NCI-H1092 (cell line): ENCODE measurements around the gene TRIM40.

Experiments used
- DNase-seq: peaks from one replicate; lab custom pipeline; 2025; lab: John Stamatoyannopoulos, UW

Gene TRIM40, protein sequence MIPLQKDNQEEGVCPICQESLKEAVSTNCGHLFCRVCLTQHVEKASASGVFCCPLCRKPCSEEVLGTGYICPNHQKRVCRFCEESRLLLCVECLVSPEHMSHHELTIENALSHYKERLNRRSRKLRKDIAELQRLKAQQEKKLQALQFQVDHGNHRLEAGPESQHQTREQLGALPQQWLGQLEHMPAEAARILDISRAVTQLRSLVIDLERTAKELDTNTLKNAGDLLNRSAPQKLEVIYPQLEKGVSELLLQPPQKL

DNA sequence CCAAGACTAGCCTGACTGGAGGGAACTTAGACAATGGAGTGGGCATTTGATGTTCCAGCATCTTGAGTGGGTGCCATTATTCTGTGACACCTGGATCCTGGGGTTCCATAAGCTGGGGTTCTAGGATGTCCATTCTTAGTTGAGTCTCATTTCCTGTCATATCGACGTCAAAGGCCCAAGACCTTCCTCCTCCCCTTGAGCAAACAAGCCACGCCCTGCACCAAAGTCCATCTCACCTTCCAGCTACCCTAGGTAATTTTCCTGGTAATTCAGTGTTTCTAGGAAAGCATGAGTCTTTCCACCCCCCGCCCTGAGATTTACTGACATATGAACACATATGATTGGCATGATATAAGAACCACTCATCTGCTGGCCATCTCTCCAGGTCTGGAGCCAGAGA, at the start of gene TRIM40:
Gene TRIM40 (plus strand): TSS at position 384 of the 400 bp plus-strand sequence. CDS start 897 bp downstream, outside the sequence.
- DNase-seq: no peak

DNA sequence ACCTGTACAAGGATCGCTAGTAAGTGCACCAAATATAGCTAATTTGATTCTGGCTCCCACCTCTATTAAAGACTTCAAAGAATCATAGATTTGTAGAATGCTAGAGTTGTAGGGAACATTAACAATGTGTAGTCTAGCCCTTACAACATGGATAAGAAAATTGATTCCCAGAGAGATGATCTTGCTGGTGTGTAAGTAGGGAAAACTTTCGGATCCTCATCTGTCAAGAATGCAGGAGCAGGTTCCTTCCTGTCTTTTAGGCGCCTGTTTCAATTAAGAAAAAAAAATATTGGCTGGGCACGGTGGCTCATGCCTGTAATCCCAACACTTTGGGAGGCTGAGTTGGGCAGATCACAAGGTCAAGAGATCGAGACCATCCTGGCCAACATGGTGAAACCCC, 48.1 kb upstream of the TRIM40 start:
- no peak for DNase-seq

DNA sequence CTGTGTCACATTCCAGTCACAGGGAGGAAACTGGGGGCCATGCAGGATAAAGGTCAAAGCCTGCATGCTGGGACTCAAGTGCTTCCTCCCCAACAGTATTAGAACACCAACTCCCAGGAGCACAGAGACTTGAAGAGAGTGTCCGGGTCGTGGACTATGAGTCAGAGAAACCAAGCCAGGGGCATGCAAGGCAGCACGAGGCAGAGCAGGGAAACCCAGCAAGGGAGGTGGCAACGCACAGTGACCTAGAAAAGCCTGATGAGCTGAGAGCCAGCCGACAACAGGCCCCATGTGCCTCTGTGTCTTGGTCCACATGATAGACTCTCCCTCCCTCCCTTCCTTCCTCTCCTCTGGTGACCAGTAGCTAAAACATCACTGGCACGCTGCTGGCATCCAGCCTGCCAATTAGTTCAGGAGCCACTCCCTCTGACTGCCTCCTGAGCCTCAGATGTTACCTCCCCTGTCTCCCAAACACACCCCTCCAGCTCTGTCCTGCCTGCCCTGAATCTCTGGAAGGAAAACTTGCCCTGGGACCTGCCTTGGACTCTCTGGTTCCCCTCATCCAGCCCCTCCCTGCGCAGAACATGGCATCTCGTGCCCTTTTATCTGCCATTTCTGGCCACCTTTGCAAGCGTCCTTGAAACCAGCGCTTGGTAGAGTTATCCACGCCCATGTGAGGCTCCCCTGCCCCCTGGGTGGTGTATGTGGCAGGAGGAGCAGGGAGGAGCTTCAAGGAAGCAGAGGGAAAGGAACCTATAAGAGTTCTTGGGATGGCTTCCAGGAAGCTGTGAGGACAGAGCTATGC, 44.2 kb upstream of the TRIM40 start:
- no peak for DNase-seq

DNA sequence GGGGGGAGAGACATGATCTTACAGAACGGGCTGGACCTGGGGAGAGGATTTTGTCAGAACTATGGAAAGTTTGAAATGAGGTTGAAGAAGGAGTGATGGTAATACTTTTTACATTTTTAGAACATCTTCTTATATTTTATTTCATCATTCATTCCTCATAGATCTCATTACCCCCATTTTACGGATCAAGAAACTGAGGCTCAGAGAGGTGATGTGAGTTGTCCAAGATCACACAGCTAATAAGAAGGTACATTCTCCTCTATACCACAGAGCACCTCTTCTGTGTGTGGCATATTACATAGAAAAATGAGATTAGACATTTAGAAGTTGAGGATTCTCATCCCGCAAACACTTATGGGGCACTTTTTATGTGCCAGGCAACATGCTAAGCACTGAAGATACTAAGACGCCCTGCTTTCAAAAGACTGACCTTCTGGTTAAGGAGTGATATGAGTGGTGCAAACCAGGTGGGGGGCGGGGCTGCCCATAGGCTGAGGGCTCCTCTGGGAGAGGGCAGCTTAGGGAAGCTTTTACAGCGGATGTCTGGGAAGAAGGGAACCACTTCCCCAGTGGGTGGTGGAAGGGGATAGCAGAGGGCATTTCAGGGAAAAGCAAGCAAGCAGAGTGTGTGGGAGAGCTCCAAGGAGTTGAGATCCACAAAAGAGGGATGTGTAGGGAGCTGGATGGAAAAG, 42.9 kb upstream of the TRIM40 start:
- no peak for DNase-seq

DNA sequence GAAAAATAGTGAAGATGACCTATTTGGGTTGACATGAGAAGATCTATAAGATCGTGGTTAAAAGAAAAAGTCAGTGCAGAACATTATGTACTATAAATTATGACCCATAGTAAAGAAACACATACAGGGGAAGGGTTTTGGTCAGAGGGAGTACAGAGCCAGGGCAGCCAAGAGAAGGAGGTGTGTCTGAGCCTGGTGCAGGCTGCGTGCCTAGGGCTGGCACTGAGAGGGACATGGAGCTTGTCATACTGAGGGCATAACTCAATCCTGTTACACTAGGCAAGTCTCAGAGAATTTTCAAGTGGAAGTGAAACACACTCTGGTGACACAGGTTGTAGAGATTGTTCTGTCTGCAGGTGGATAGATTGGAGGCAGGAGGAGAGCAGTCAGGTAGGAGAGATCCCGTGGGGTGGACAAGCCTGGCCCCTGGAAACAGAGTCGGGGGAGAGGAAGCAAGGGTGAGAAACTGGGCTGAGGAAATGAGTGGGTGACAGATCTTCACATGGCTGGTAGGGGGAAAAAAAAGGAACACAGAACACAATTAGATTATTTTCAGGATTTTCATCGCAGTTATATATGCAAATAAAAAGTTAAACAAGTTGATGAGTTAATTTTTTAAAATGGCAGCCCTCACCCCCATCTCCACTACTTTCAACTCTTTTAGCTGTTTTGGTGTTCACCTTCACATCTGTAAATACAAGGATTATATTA, 41.8 kb upstream of the TRIM40 start:
- DNase-seq: no peak

DNA sequence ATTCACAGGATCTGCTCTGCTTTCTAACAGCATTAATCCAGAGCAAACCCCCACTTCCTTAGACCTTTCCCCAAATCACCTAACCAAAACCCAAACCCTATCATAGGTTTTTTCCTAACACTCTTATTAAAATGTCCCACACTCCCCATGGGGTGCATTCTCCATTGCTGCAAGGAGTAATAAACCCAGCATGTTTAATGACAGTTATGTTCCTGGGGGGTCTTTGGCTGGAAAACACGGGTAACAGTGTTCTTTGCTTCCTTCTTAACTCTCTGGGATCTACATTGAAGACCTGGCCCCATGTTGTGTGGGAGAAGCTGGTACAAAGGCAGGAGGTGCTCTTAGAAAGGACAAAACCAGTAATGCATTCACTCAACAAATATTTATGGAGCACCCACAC, 39.1 kb upstream of the TRIM40 start:
- DNase-seq: no peak

DNA sequence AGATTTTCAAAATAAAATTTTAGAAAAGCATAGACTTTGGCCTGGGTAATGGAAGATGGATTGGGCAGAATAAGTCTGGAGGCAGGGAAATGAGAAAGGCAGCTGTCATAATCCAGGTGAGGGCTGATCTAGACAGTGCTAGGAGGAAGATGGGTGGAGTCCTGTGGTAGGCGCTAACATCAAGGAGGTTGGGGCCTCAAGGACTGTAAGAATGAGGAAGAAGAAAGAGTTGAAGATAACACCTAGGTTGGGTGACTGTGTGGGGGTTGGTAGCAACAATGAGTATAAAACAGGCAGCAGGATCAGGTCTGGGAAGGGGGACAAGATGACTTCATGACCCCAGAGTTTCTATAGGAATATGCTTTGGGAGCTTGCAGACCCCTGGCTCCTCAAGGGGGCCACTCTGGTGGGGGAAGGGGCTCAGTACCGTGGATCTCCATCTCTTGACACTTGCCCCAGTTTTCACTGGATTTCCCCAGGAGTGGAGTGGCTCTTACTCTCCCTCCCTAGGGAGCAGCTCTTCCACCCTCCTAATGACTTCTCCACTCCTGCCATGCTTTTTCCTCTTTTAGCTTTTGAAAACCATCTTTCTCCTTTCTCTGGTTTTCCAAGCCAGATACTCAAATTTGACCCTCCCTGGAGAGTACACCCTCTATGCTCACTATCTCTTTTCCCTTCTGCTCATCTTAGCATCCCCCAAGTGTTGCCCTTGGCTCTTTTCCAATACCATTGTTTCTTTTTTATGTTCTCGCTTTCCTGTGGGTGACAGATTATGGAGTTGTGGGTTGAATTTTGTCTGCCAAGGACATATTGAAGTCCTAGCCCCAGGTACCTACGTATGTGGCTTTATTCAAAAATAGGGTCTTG, 37.8 kb upstream of the TRIM40 start:
- DNase-seq: no peak

DNA sequence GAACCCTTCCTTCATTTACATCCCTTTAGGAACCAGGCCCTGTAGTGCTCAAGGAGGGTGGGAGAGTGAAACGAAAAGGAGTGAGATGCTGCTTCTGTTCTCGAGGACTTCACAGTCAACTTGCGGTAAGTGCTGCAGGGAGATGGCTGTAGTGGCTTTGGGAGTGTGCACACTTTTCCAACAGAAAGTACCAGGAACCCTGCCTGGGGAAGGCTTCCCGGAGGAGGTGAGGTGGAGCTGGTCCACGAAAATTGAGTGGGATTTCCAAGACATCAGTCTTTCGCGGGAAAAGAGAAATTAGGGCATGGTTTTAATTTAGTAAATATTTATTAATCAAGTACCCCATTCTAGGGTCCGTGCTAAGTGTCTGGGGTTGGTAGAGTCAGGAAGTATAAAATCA, 35.8 kb upstream of the TRIM40 start:
- no peak for DNase-seq

DNA sequence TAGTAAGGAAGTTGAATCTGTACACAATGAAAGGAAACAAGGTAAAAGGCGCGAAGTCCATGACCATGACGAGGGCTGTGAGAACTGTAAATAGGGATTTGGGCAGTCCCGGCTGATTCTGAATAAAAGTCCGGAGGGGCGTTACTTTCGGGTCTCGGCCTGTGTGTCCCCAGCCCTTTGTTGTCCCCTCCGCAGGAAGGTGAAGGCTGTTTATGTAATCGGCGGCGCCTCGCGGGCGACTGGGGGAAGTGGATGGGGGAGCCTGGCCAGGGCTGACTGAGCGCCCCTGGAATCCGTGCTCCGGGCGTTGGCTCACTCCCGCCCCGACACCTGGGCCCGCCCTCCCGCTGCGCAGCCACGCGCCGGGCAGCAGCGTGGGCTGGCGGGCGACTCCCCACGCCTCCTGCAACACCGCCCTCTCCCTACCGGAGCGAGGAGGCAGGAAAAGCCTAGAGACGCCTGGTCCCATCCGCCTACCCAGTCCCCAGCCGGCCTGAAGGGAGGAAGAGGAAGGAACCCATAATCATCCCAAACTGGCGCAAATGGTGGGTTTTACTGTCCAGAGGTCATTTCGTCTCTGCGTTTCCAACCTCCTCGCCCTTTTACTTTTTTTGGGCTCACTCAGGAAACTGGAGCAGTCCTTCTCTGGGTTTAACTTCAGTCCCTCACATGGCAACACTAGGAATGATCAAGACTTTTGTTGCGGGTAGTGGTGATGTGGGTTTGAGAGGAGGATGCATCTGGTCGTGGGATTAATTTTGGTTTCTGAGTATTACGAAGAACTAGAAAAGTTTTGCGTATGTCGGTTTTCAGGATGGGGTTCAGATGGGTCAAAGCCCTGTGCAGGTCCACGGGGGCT, 35.1 kb upstream of the TRIM40 start:
- no peak for DNase-seq

DNA sequence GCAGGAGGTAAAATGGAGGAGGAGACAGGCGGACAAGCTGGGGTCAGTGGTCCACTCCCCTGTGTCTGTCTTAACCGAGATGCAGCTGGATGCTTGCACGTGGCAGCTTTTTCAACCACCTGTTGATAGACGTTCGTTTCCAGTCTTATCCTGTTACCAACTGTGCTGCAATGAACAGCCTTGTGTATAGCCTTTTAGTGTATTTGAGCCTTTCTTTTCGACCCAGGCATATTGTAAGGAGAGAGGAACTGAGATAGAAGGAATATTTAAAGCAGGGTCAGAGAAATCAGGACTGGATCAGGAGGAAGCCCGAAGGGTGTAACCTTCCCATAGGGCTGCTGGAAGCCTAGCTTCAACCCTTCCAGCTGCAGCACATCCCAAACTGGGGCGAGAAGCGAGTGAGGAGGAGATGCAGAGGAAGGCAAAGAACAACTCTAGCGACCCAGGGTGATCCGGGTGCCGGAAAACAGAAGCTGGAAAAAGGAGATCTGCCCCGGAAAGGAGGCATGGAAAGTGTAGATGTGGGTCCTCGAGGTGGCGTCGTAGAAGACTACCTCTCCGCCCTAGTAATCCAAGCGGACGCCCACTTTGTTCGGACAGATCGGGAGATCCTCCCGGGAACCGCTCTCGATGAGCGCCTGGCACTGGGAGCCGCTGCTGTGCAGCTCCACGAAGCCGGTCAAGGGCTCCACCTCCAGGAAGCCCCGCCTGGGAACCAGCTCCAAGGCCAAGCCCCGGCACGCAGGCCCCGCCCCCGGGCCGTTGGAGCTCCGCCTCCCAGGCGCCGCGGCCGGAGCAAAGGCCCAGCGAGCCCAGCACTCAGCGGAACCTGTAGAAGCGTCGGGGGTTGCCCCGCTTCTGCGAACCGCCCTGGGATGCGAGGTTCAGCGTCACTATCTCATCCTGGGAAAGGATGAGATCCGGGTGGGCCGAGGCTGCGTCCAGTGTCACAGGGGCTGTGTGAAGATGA, 34.2 kb upstream of the TRIM40 start:
- DNase-seq: peak; percentile 13

DNA sequence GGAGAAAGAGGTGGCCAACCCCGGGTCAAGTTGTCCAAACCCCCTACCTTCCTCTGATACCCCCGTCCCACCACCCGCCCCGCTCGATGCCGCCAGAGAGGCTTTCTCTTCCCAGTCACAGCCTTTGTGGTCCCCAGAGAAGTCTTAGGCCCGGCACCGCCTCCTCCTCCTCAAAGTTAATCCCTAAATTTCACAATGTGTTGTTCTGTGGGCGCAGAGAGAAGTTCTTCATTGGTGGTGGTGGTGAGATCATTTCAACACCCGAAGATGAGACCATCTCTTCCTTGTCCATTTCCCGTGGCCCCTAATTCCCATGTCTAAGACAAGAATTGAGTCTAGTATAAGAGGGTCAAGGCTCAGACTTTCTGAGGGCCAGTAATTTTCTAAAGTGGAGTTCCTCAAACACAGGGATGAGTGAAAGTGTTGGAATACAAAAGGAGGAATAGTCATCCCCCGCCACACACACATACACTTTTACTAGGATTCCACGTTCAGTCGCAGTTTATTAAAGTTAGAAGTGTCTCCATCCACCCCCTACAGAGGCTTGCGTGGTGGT, 33.4 kb upstream of the TRIM40 start:
- DNase-seq: no peak

DNA sequence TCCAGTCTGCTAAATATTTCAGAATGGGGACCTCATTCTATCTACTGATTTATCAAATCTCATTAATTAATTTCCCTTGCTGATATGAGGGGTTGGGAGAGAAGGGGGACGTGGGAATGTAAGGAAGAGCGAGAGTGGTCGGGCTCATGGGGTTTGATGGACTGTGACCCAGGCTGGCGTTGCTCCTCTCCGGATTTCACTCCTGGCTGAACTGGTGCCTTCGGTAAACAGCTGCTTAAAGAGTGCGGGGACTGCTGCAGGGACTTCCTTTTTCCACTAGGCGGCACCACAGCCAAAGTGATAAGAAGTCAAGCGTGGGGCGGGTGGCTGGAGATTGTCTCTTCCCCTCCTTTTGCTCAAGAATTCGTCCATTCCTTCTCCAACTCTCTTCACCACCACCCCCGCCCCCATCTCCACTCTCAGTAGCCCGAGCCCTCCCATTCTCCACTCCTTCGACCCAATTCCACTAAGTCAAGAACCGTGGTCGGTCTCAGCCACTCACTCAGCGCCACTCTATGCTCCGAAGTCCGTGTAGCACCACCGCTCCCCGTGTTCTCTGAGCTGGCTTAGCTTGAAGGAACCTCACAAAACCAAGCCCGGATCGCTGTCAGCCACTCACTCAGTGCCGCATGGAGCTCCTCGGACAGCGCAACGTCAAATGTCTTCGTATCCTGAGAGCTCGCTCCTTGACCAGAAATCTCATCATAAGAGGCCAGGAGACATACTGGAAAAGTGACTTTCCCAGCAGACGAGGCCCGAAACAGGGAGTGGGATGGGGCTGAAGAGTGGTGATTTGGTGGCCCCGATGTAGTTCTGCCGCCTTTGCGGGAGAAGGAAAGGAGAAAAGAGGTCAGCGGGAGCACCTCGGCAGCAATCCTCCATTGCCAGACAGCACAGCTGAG, 32.7 kb upstream of the TRIM40 start:
- peak; percentile 51 for DNase-seq

DNA sequence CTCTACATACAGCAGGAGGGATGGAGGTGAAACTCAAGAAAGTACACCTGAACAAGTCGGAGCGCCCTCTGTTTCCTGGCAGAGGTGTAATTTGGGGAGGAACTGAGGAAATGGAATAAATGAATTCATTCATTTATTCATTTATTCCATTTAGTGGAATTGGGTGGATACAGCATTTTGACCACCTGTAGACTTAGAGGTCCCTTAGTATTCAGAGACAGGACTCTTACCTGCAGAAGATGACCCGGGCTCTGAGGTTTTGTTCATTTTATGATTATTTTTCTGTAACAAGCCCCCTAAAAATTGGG, 32.1 kb upstream of the TRIM40 start:
- no peak for DNase-seq

DNA sequence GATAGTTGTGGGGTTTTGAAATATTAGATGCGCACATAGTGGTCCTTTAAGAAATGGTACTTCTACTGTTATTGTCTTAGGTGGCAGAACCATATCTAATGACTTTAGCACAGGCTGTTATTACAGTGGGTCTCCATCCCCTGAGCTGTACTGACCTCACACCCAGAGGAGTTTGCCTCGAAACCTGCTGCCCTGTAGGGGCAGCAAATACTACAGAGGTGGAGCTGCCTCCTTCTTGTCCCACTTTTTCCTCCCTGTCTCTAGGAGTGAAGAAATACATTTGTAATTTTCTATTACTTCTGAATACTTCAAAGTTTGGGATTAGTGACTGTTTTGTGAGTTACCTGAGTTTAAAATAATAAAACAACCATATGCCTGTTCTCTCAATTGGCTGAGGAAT, 31.3 kb upstream of the TRIM40 start:
- no peak for DNase-seq

DNA sequence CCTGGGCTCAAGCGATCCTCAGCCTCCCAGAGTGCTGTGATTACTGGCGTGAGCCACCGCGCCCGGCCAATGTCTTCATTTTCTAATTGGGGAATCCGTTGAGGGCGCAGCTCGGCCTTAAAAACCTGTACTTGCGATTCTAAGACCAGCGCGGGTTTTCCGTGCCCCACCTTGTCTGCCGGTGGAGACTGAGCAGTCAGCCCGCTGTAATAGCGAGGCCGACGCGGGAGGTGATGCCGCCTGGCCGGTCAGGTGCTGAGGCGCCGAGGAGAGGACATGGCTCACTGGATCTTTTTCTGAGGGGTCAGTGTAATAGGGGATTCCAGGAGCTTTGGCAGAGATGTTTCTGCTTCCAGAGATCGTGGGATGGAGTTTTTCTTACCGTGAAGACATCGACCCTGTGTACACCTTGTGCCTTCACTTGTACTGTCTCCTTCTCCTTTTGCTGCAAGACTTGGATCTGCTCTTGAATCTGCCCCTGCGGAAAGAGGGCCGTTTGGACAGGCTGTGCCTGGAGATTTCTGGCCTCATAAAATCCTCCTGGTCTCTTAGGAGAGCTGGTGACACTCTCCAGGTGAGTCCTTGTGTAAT, 24.6 kb upstream of the TRIM40 start:
- DNase-seq: no peak

DNA sequence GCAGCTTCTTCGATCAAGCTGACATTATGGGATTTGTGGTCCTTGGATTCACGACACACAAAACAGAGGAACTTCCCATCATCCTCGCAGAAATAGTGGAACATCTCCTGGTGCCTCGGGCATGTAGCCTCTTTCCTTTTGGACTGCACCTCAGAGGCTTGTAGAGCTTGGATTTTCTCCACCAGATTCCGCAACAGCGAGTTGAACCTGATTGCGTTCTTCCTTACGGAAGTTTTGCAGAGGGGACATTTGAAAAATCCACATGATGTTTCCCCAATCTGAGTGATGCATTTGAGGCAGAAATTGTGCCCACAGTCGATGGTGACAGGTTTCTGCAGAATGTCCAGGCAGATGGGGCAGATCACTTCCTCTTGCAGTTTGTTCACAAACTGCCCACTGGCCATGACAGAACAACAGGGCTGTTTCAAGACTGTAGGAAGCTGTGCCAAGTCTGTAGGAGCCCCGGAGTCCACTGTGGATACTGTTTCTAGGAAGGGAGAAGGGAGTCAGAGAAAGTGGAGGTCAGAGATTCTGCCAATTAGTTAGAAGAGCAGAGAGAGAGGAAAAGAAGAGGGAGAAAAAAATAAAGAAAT, 23.4 kb upstream of the TRIM40 start:
- no peak for DNase-seq
